GM21737 (cell line): ENCODE data around the gene MYO18A.
"Not testable (repeated sequence)": the region's sequence is repeated elsewhere in the genome, so short reads cannot be mapped to it uniquely, and the experiment has no call there.

Source experiments
- ATAC-seq: cut with Tn5 transposase; IDR thresholded peaks from one replicate; pipeline ENCODE4 v1.9.1; 2021; ENCODE audit warnings: mild to moderate bottlenecking, moderate library complexity; ENCODE audit not compliant: unreplicated experiment

Gene MYO18A

GRCh38 chr17:29180034-29180787 lies at the start of gene MYO18A:
Gene MYO18A, minus strand, starts transcription at chr17:29180398. Its CDS starts 13,458 bp downstream, at chr17:29166940.
- peak; percentile 85 for ATAC-seq

- ATAC-seq, result no peak
Measured at GRCh38 chr17:29225396-29225795, 45.2 kb upstream of the MYO18A start.

GRCh38 chr17:29221338-29221737 lies 41.1 kb upstream of the MYO18A start:
- ATAC-seq, result not testable (repeated sequence)

GRCh38 chr17:29219378-29220047 lies 39.3 kb upstream of the MYO18A start:
- ATAC-seq, result no peak

- no peak for ATAC-seq
Measured at GRCh38 chr17:29216856-29217255, 36.7 kb upstream of the MYO18A start.

GRCh38 chr17:29216181-29216580 lies 36.0 kb upstream of the MYO18A start:
- no peak for ATAC-seq

- ATAC-seq, result no peak
Measured at GRCh38 chr17:29215717-29216116, 35.5 kb upstream of the MYO18A start.

GRCh38 chr17:29215174-29215573 lies 35.0 kb upstream of the MYO18A start:
- ATAC-seq, result no peak

GRCh38 chr17:29214215-29215146 lies 34.3 kb upstream of the MYO18A start:
- ATAC-seq, result no peak

GRCh38 chr17:29212681-29213121 lies 32.5 kb upstream of the MYO18A start:
- no peak for ATAC-seq

- no peak for ATAC-seq
Measured at GRCh38 chr17:29212094-29212631, 32.0 kb upstream of the MYO18A start.

GRCh38 chr17:29210879-29211278 lies 30.7 kb upstream of the MYO18A start:
- no peak for ATAC-seq

- ATAC-seq, result no peak
Measured at GRCh38 chr17:29209073-29209472, 28.9 kb upstream of the MYO18A start.

GRCh38 chr17:29207975-29208374 lies 27.8 kb upstream of the MYO18A start:
- ATAC-seq, result no peak

GRCh38 chr17:29205047-29205446 lies 24.8 kb upstream of the MYO18A start:
- ATAC-seq, result no peak

GRCh38 chr17:29204068-29204804 lies 24.0 kb upstream of the MYO18A start:
- ATAC-seq, result not testable (repeated sequence)

GRCh38 chr17:29197516-29198272 lies 17.5 kb upstream of the MYO18A start:
- ATAC-seq, result no peak

- no peak for ATAC-seq
Measured at GRCh38 chr17:29196769-29197515, 16.7 kb upstream of the MYO18A start.
